Nucleus accumbens (tissue), 56 donors: ENCODE measurements around the gene PITPNM3.
"Not testable (repeated sequence)": the region's sequence is repeated elsewhere in the genome, so short reads cannot be mapped to it uniquely, and the experiment has no call there.

Experiments used
- DNase-seq, 56 donors: peaks; one replicate each; lab custom pipeline; 2025; lab: John Stamatoyannopoulos, UW

PITPNM3 gene

DNA sequence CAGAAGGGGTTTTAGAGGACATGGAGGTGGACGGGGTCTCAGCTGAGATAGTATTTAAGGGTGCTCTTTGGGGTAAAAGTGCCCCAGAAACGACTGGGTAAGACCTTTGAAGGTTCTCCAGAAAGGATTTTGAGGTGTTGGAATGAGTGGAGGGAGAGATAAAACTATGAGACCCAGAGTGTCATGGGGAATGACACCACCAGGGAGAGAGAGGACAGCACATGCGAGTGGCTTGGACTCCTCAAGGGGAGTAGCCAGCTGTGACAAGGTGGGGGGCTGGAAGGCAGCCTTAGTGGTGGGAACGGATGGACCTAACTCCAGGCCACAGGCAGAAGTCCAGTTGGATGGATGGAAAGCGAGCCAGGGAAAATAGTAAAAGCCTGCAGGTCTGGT is 19.2 kb upstream of the PITPNM3 start:
- DNase-seq = no peak

DNA sequence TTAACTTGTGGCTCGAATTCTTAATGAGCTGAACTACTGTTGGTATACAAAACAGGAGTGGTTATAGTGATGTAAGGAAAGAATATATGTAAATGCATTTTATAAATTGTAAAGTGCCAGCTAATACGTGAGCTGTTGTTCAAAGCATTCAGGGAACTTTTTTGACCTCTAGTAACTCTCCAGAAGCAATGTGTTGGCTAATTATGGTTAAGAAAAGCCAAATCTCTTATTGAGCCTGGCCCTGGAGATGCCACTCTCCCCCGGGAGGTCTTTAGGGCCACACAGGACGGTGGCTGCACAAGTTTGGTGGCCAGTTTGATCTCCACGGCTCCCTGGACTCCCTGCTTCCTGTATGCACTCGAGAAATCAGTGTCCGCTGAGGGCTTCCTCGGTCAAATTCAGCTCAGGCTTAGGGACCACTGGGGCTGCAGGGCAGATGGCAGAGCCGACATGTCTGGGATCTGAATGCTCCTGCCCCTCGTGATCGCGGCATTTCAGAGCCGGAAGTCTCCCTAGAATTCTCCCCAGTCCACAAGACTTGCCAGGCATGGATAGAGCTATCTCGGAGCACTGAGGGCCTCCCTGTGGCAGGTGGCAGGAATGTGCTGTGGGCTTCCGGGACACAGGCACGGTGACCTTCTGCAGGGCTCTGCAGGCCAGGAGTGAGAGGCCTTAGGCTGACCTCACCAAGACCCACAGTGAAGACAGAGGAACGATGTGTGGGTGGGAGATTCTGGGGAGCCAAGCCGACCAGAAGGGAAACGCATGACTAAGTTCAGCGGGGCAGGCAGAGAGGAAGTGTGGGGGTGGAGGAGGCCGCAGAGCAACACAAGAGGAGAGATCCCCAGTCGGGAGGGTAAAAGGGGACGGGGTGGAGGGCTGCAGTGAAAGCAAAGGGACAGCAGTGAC is 18.6 kb upstream of the PITPNM3 start:
- peak in 6 of 56 donors; percentile 13 to 38 (median 20) for DNase-seq

DNA sequence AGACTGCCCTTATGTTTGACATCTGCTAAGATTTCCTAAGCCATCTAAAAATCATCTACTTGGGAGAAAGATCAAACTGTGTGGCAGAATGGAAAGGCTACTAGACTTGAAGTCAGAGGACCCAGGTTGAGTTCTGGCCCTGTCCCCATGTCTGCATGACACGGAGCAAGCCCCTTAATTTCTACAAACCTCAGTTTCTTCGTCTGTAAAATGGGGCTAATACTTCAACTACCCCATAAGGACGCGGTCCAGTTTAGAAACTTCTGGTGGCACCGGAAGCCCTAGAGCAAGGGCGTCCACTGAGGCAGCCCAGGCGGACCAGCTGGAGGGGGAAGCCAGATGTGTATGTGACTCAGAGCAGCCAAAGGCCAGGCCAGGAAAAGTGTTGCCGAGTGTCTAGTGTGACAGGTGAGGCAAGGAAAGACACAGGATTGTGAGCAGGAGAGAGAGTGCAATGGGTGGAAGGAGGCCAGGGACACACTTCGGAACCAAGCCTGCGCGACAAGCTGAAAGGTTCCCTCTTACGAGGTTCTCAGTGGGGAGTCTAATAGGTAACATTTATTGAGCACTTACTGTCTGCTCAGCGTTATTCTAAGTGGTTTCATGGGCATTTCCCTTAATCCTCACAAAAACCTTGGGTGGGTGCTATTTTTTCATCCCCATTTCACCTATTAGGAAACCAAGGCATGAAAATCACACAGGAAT is 17.8 kb upstream of the PITPNM3 start:
- no peak for DNase-seq

DNA sequence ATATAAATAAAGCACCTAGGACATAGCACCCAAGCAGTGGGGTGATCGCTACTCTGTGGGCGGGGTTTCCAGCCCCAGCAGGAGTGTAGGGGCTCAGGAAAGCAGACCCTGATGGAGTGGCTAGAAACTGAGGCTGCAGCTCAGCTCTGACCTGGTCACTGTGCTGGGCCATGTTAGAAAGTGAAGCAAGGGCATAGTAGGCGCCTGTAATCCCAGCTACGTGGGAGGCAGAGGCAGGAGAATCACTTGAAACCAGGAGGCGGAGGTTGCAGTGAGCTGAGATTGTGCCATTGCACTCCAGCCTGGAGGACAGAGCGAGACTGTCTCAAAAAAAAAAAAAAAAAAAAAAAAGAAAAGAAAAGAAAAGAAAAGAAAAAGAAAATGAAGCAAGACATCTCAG is 17.1 kb upstream of the PITPNM3 start:
- not testable (repeated sequence) for DNase-seq

DNA sequence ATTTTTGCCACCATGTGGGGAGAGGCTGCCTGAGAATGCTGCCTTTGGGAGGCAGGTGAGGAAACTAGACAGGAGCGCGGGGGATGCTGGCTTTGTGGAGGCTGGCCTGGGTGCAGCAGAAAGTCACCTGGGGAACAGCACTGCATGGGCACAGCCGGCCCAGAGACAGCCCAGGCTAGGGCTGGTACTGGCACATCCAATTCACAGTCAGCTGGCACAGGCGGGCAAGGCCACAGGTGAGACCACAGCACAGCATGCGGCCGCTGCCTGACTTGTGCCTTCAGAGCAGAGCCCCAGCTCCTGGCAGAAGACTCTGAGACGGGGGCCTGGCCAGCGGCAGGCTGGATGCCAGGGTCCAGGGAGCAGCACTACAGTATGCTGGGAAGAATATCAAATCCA is 16.6 kb upstream of the PITPNM3 start:
- DNase-seq = no peak

DNA sequence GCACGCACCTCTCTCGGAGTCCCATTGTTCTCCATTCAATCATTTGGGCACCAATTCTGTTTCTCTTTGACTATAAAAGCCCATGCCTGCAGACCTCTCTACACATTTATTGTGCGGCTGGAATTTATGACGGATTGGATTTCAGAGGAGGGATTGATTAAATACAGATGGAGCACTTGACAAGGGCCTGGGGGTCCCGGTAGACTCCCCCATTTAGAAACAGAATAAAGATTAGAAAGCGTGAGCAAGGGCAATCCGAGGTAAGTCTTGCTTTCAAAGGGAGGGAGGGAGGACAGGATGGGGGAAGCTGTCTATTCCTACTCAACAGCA is 15.1 kb upstream of the PITPNM3 start:
- DNase-seq = no peak

DNA sequence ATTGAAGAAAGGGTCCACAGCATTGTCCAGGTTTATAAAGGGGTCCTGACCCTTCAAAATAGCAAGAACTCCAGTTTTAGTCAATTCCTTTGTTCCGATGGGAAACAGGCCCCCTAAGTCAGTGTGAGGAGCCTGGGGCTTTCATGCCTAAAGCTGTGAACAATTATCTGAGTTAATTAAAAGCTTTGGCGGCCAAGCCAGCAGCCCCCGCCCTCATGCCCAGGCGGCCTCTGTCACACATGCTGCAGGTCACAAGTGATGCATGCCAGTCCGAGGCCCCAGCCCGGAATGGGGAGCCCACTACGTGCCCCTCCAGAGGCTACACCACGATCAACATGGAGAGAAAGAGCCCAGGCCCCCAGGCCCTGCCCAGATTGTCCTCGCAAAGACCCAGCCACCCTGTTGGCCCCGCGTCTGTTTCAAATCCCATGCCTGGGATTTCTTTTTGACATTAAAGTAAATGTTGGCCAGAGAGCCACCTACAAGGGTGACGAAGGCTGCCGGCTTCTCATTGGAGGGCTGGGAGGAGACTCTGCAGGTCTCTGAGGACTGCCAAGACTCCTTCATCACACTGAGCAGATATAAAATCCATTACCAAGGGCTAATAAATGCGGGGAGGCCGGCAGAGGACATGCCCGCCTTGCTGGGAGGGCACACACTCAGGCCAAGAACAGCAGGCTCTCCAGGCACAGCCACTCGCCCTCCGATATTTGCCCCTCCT is 14.5 kb upstream of the PITPNM3 start:
- no peak for DNase-seq

DNA sequence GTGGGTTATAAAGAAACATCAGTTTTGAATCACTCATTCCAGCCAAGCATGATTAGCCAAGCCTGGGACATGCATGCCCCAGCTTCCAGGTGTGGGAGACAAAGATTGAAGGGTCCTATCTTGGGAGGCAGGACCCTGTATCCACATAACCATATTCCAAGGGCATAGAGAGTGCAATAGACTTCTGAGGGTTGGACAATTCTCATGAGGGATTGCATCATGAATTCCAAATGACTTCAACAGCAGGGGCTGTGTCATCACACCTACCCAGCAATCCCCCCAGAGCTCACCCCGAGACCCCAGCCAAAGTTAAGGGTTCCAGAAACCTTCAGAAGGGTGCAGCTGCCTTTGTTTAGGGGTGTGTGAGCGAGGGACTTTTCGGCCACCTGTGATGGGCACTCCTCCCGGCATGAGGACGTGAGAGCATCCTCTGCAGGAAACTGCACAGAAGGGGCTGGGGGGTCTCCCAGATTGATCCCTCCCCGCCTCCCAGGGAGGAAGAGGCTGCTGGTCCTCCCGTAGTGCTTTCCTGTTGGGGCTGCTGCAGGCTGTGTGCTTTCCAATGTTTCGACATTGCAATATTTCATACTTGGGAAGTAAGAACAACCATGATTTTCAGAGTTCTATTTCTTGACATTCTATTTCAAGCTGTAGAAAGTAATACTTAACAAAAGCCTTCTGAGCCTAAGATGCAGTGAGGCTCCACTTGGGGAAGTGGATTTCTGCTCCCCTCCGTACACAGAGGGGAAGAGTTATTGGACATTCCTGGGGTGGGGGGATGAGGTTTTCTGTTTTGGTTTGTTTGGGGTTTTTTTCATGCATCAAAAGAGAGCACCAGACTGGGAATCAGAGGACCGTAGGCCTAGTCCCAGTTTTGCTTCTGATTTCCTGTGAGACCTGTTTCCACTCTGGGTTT is 13.3 kb upstream of the PITPNM3 start:
- no peak for DNase-seq

DNA sequence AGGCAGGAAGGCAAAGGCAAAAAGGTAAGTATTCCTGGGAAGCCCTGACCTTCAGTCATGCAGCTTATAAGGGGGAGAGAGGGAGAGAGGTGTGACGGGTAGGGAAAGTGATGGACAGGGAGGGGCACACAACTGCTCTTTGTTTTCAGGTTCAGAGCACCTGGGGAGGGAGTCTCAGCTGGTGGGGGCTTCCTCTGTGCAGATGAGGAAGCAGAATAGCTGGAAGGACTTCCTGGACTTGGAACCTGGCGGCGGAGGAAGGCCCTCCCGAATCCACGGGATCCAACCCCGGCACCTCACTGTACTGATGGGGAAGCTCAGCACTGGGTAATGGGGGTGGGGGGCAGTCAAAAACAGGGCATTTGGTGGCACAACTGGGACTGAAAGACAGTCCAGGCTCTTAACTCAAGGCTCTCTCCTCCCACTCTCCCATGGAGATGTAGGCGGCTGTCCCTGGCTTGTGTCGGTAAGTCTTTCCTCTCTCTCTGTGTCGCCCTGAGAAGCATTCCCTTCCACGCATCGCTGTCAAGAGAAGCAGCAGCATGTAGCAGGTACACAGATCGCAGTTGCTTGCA is 11.9 kb upstream of the PITPNM3 start:
- DNase-seq = no peak

DNA sequence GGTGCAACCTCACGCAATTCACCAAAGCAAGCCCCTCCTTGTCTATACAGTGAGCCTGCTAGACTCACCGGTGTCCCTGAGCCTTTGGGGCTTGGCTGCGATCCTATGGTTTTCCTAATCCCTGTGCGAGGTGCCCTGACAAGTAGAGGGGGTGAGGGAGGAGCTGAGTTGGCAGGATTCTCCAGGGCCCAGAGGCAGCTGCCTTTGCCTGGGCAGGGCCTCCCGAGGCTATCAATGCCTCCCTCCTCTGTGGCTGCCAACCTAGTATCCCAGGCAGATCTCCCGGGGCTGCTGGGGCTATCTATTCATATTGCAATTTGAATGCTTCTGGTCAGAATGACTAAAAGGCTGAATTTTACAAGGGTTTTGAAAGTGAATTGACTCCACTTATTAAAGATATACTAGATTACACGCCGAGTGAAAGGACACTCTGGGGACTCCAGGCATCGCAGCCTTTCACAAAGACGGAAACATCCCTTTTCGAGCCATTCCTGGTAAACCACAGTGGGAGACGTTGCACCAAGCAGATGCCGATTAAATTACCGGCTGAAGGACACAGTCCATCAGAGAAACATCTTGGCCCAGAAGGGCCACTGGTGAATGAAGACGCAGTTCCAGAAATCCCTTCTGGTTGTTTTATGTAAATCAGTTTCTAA is 11.3 kb upstream of the PITPNM3 start:
- no peak for DNase-seq

DNA sequence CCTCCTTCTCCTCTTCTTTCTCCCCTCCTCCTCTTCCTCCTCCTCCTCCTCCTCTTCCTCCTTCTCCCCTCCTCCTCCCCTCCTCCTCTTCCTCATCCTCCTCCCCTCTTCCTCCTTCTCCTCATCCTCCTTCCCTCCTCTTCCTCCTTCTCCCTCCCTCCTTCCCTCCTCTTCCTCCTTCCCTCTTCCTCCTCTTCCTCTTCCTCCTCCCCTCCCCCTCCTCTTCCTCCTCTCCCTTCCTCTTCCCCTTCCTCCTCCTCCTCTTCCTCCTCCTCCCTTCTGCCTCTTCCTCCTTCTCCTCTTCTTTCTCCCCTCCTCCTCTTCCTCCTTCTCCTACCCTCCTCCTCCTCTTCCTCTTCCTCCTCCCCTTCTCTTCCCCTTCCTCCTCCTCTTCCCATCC is 5.1 kb upstream of the PITPNM3 start:
- no peak for DNase-seq

DNA sequence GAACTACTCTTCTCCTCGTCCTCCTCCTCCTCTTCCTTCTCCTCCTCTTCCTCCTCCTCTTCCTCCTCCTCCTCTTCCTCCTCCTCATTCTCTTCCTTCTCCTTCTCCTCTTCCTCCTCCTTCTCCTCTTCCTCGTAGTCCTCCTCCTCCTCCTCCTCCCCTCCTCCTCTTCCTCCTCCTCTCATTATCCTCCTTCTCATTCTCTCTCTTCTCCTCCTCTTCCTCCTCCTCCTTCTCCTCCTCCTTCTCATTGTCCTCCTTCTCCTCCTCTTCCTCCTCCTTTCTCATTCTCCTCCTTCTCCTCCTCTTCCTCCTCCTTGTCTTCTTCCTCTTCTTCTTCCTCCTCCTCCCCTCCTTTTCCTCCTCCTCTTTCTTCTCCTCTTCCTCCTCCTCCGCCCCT is 4.1 kb upstream of the PITPNM3 start:
- no peak for DNase-seq

DNA sequence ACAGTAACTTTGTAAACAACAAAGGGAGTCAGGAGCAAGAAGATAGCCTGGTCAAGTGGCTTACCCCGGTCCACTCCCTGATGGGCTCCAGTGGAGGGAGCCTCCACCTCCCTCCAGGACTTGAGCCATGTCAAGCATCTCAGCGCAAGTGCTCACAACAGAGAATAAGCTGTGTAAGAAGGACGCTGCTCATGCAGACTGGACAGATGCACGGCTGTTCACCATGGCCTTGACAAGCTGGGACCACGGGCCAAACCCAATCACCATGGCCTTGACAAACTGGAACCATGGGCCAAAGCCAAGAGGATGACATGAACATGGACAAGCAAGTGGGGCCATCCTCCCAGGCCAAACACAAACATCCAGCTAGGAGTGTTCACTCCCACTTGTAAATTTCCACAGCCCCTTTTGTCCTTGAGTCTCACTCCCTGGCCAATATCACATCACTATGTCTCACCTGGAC is 3.4 kb upstream of the PITPNM3 start:
- DNase-seq = no peak

DNA sequence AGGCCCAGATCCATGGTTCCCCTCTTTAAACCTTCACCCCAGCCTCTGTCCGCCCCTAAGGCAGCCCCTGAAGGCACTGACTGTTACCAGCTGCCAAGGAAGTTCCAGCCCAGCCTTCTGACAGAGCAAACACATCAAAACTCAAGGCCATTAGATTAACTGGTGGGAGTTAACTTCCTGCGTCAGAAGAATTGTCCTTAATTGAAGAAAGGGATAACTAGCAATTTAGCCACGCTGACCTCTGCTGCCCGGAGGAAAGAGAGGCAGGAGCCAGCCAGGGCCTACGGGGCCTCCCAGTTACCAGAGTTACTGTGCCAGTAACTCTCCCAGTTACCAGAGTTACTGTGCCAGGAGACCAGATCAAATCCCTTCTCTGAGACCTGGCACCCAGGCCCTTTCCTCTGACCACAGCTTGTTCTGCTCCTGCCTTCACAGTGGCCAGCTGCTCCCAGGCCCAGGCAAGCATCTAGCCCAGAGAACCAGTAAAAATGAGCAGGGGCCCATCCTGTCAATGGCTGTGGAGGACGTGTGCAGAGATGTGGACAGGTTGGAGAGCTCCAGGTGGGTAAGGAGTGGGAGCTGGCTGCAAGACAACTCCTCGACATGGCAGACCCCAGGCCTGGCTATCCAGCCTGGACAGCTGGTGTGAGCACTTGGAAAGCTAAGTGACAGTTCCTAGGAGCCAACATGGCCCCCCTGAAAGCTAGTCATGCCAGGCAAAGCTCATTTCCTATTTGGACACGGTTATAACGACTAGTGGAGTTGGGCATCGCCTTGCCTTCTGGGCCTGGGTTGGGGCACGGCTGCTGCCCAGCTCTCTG is 2.8 kb upstream of the PITPNM3 start:
- no peak for DNase-seq

DNA sequence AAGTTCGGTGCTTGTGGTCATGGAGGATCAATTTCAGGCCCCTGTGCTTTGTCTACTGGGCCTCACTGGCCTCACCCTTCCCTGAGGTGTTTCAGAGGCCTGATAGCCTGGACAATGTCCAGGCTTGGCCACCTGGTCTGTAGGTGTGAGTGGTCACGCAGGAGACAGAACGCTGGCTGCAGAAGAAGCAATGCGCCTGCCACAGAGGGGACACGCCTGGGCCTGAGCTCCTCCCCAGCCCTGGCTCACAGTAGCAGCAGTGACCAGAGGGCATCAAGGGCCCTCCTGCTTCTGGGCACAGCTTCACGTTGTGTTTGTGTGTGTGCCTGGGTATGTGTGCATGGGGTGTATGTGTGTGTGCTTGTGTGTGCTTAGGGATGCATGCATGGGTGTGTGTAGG is 1.9 kb upstream of the PITPNM3 start:
- DNase-seq = no peak

DNA sequence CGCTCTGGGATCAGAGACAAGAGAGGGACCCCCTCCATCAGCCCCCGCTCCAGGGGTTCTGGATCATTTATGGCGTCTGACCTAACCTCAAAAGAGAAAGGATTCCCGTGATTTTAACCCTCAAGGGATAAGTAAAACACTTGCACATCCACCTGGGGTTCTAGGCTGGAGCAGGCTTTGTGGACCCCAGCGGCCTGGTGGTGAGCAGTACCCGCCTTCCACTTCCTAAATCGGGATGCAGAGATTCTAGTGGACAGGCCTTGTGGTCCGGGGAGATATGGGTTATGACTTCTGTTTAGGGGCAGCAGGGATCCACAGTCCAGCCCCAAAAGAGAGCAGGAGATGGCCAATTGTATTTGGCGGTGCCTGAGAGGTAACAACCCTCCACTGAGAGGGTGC is 684 bp upstream of the PITPNM3 start:
- no peak for DNase-seq

DNA sequence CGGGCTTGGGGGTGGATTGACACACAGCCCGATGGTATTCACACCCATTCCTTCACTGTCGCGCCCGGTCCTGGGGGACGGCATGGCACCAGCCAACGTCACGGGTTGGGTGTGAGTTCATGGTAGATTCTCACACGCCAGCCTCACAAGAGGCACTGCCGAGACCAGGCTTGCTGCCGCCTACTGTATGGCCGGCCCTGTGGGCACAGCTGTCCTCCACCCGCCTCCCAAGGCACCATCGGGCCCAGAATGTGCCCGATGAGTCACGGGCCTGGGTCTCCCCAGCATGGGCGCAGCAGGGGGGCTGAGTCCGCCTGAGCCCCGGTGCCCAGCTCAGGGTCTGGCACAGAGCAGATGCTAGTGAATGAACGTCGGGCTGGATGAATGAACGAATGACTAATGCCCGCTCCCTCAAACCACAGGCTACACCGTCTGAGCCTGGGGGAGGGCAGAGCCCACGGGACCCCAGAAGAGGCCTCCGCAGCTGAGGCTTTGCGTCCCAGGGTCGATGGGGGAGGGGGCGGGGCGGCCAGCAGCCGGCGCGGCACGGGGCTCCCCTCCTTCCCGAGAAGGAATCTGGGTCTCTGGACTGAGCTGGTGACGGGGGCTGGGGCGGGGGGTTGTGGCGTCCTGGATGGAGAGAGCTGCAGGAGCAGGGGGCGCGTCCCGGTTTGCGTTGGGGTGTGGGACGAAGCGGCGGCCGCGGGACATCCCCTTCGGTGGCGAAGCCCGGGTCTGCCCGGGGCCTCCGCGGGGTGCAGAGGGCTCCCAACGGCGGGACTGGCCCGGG is 829 bp downstream of the PITPNM3 start:
- peak in 12 of 56 donors; percentile 9 to 68 (median 43) for DNase-seq
